ENCODE measurements around the gene TMEM255B.

GRCh38 chr13:113842336-113843062 is 83.5 kb downstream of the TMEM255B start:
- TF ChIP-seq POLR2A (IDR thresholded peaks at IDR 0.05) (no peak), POLR2AphosphoS5 (IDR thresholded peaks at IDR 0.05) (no peak), CTCF (IDR thresholded peaks at IDR 0.05) (no peak), EP300 (IDR thresholded peaks at IDR 0.05) (no peak)
